ENCODE measurements around the gene CCNY. TPM values are rescaled to one million over a fixed set of nuclear protein-coding genes. Genes with fewer than 3 reads are reported as not detected.

The CCNY gene
- total and polyA plus RNA-seq, 2 experiments from 2014 or later = 51.5 to 55.8 TPM

DNA sequence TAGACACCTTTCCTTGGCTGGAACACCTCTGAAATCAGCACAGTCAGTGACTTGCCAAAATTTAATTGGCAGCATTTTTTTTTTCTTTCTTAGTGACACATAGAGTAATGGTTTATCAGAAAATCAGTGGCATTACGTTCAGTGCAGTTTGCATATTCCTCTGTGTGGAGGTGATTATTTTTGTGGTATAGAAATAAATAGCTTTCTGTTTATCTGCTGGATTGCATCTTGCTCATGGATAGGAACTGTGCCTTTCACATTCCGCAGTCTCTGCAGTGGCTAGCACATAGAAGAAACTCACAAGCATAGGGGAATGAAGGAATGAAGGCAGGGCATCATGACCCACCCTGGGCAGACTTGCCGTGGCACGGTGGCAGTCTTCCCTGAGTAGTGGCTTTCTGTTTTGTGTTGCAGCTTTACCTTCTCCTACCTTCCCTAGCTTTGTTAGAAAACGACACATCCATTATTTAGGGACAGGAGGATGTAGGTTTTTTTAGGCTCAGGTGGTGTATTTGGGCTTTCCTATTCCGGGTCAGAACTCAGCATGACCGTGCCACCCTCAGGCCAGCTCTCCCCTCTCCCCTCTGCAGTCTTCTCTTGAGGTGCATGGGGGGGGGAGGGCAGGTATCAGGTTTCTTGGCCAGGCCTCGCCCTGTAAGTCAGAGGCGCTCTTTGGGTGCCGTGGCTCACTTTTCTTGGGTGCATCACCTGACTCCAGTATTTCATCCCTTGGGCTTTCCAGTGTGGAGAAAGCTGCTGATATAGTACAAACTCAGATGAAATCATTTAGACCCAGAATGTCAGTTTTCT is 156.3 kb downstream of the CCNY start:
- DNase-seq (ENCODE audit: low spot score) = no peak
- no peak overlapping the region for H2AFZ ChIP-seq
- TF ChIP-seq, protein P1, sequence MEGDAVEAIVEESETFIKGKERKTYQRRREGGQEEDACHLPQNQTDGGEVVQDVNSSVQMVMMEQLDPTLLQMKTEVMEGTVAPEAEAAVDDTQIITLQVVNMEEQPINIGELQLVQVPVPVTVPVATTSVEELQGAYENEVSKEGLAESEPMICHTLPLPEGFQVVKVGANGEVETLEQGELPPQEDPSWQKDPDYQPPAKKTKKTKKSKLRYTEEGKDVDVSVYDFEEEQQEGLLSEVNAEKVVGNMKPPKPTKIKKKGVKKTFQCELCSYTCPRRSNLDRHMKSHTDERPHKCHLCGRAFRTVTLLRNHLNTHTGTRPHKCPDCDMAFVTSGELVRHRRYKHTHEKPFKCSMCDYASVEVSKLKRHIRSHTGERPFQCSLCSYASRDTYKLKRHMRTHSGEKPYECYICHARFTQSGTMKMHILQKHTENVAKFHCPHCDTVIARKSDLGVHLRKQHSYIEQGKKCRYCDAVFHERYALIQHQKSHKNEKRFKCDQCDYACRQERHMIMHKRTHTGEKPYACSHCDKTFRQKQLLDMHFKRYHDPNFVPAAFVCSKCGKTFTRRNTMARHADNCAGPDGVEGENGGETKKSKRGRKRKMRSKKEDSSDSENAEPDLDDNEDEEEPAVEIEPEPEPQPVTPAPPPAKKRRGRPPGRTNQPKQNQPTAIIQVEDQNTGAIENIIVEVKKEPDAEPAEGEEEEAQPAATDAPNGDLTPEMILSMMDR (IDR thresholded peaks at IDR 0.05; ENCODE audit: poor library complexity) = no peak
- no peak for TF ChIP-seq EZH2 (IDR thresholded peaks at IDR 0.05; ENCODE audit: borderline replicate concordance)
- H3K4me3 ChIP-seq = no peak overlapping the region
- H3K9me2 ChIP-seq (replicated peaks; ENCODE audit: insufficient read depth) = no peaks in the 10 kb centered on the region
- peaks cover 59% of the 10 kb centered on the region for H3K79me2 ChIP-seq
- no peaks in the 10 kb centered on the region for H3K27me3 ChIP-seq
- no peak overlapping the region for H3K27ac ChIP-seq
- no peaks in the 10 kb centered on the region for H3K9me3 ChIP-seq (ENCODE audit: low read depth)
- H3K36me3 ChIP-seq (replicated peaks; ENCODE audit: insufficient read depth, low read depth) = no peaks in the 10 kb centered on the region
- H4K20me1 ChIP-seq (ENCODE audit: insufficient read depth, poor library complexity, severe bottlenecking) = peaks cover 24% of the 10 kb centered on the region
- no peak overlapping the region for H3K4me2 ChIP-seq
- WGBS (ENCODE audit: low lambda C conversion rate, missing lambda C conversion rate) = 81% methylated on average over 10 of the region's 10 CpGs
- peaks cover 8% of the 10 kb centered on the region for H3K4me1 ChIP-seq (ENCODE audit: insufficient read depth)

DNA sequence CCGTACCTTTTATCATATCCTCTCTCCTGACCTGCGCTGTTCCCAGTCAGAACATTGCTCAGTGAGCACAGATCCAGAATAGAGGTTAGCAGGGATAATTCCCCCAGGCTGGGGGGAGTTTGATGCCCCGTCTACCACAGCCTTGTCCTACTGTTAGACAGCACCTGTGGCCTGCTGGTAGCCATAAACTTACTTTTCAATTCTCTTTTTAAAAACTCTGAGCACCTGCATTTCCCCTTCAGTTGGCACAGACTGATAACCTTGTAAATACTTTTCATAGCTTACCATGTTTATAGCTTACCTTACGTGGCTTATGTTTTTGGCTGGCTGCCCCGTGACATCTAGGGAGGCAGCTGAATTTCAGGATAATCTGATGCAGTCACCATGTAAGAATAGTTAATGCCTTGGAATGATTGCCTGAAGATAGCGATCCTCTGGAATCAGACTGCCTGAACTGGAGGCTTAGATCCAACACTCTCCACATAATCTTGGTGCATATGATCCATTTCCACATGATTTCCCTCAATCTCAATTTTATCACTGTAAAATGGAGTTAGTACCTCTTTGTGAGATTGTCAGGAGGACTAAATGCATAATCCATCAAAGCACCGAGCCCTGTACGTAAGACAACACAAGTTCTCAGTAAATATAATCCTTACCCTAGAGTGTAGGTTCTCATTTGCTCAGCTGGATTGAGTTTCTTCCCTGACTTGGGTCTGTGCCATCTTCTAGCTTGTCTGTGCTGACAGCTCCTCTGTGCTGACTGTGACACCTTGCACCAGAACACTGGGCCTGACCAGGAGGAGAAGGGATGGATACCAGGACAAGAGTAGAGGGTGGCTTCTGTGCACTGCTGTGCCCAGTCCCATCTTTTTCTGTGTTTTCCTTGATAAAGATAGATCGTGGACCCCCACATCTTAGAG is 157.1 kb downstream of the CCNY start:
- H3K27me3 ChIP-seq = no peaks in the 10 kb centered on the region
- no peak for DNase-seq (ENCODE audit: low spot score)
- 73% methylated on average over 9 of the region's 9 CpGs for WGBS (ENCODE audit: low lambda C conversion rate, missing lambda C conversion rate)
- H3K79me2 ChIP-seq = peaks cover 64% of the 10 kb centered on the region
- no peaks in the 10 kb centered on the region for H3K36me3 ChIP-seq (replicated peaks; ENCODE audit: insufficient read depth, low read depth)
- TF ChIP-seq EZH2phosphoT487 (IDR thresholded peaks at IDR 0.05; ENCODE audit: low read depth, severe bottlenecking, unreplicated experiment) (no peak), EZH2 (IDR thresholded peaks at IDR 0.05; ENCODE audit: borderline replicate concordance) (no peak)
- TF ChIP-seq, protein P1 (IDR thresholded peaks at IDR 0.05; ENCODE audit: poor library complexity) = no peak
- H3K4me3 ChIP-seq = no peak overlapping the region
- peaks cover 26% of the 10 kb centered on the region for H4K20me1 ChIP-seq (ENCODE audit: insufficient read depth, poor library complexity, severe bottlenecking)
- H2AFZ ChIP-seq = no peak overlapping the region
- H3K9me3 ChIP-seq (ENCODE audit: low read depth) = no peaks in the 10 kb centered on the region
- H3K27ac ChIP-seq = no peak overlapping the region
- H3K9me2 ChIP-seq (replicated peaks; ENCODE audit: insufficient read depth) = no peaks in the 10 kb centered on the region
- no peak overlapping the region for H3K4me2 ChIP-seq
- H3K4me1 ChIP-seq (ENCODE audit: insufficient read depth) = peaks cover 14% of the 10 kb centered on the region

GRCh38 chr10:35495521-35496119 is 159.3 kb downstream of the CCNY start:
- H3K79me2 ChIP-seq = peaks cover 70% of the 10 kb centered on the region
- H3K4me3 ChIP-seq = no peak overlapping the region
- 40% methylated on average over 5 of the region's 5 CpGs for WGBS (ENCODE audit: low lambda C conversion rate, missing lambda C conversion rate)
- no peaks in the 10 kb centered on the region for H3K9me3 ChIP-seq (ENCODE audit: low read depth)
- H3K9me2 ChIP-seq (replicated peaks; ENCODE audit: insufficient read depth) = no peaks in the 10 kb centered on the region
- H2AFZ ChIP-seq = no peak overlapping the region
- peaks cover 15% of the 10 kb centered on the region for H3K4me1 ChIP-seq (ENCODE audit: insufficient read depth)
- TF ChIP-seq EZH2 (IDR thresholded peaks at IDR 0.05; ENCODE audit: borderline replicate concordance) (no peak), EZH2phosphoT487 (IDR thresholded peaks at IDR 0.05; ENCODE audit: low read depth, severe bottlenecking, unreplicated experiment) (no peak)
- TF ChIP-seq, protein P1 (IDR thresholded peaks at IDR 0.05; ENCODE audit: poor library complexity) = no peak
- H3K27me3 ChIP-seq = no peaks in the 10 kb centered on the region
- H3K36me3 ChIP-seq (replicated peaks; ENCODE audit: insufficient read depth, low read depth) = no peaks in the 10 kb centered on the region
- no peak for DNase-seq (ENCODE audit: low spot score)
- H3K27ac ChIP-seq = no peak overlapping the region
- H3K4me2 ChIP-seq = no peak overlapping the region
- peaks cover 28% of the 10 kb centered on the region for H4K20me1 ChIP-seq (ENCODE audit: insufficient read depth, poor library complexity, severe bottlenecking)

All from hepatocyte (in vitro differentiated cells).